ENCODE measurements around the gene BTBD19.

BTBD19 gene

GRCh38 chr1:44862829-44863401 lies 54.6 kb downstream of the BTBD19 start:
- no peak for DNase-seq

Measured in RPMI8226 (cell line).